CD14-positive monocyte (primary cell): ENCODE data around the gene NCOR2. TPM values are rescaled to one million over a fixed set of nuclear protein-coding genes. Genes with fewer than 3 reads are reported as not detected.

ENCODE experiments used
- DNase-seq, 3 donors: peaks; one replicate each; pipeline ENCODE4 v3.0.0-alpha.2; 2011 to 2022
- H2AFZ ChIP-seq: 2 replicates; pipeline ENCODE4 v1.6.0; 2012; ENCODE audit warnings: mild to moderate bottlenecking, low read depth, low read length, inconsistent platforms; ENCODE audit not compliant: insufficient read depth, poor library complexity, severe bottlenecking
- H3K27ac ChIP-seq, 2 donors: 1 replicate in 1 of 2; 2 replicates in 1 of 2; pipeline ENCODE4 v1.5.1; 2012 to 2013; ENCODE audit warnings: low read length in 2 of 2, control low read depth in 1 of 2, inconsistent platforms in 1 of 2, low read depth in 1 of 2, mild to moderate bottlenecking in 1 of 2
- H3K27me3 ChIP-seq, 2 donors: one replicate each; pipeline versions ENCODE4 v1.6.0 to v1.6.1; 2011 to 2013; ENCODE audit warnings: low read length in 2 of 2; ENCODE audit not compliant: control insufficient read depth in 2 of 2, insufficient read depth in 2 of 2
- H3K36me3 ChIP-seq, 2 donors: replicated peaks in 1 of 2; 1 replicate in 1 of 2; 2 replicates in 1 of 2; pipeline versions ENCODE4 v1.5.1 to v1.6.1; 2012 to 2013; ENCODE audit warnings: low read length in 2 of 2, control low read depth in 1 of 2, inconsistent platforms in 1 of 2, mild to moderate bottlenecking in 1 of 2; ENCODE audit not compliant: insufficient read depth in 2 of 2, control insufficient read depth in 1 of 2
- H3K4me1 ChIP-seq, 2 donors: 1 replicate in 1 of 2; 2 replicates in 1 of 2; pipeline versions ENCODE4 v1.5.1 to v1.6.1; 2012 to 2013; ENCODE audit warnings: low read length in 2 of 2, control low read depth in 1 of 2, inconsistent platforms in 1 of 2, mild to moderate bottlenecking in 1 of 2, moderate library complexity in 1 of 2; ENCODE audit not compliant: insufficient read depth in 2 of 2, control insufficient read depth in 1 of 2
- H3K4me2 ChIP-seq: replicated peaks from 2 replicates; pipeline ENCODE3; 2012; ENCODE audit warnings: low read length, moderate library complexity, mild to moderate bottlenecking; ENCODE audit not compliant: poor library complexity, severe bottlenecking; ENCODE audit errors: extremely low read depth
- H3K4me3 ChIP-seq, 3 experiments: fragments of 200-600 bp in 1 of 3; sonication (generic) in 1 of 3; replicated peaks in 1 of 3; 1 replicate in 2 of 3; 2 replicates in 1 of 3; pipeline ENCODE4 v1.5.1; 2011 to 2013; ENCODE audit warnings: low read length in 3 of 3, mild to moderate bottlenecking in 3 of 3, control low read depth in 2 of 3, low read depth in 2 of 3, inconsistent platforms in 1 of 3, moderate library complexity in 1 of 3
- H3K79me2 ChIP-seq: 2 replicates; pipeline ENCODE4 v1.6.0; 2012; ENCODE audit warnings: mild to moderate bottlenecking, control low read depth, inconsistent platforms, low read length, moderate library complexity; ENCODE audit not compliant: insufficient read depth
- H3K9ac ChIP-seq: 2 replicates; pipeline ENCODE4 v1.6.0; 2017; ENCODE audit warnings: low read length, mild to moderate bottlenecking; ENCODE audit not compliant: insufficient read depth, poor library complexity, severe bottlenecking
- H3K9me3 ChIP-seq, 2 donors: replicated peaks in 1 of 2; 1 replicate in 1 of 2; 2 replicates in 1 of 2; pipeline versions ENCODE4 v1.5.1 to v1.6.1; 2012 to 2013; ENCODE audit warnings: low read length in 2 of 2, control low read depth in 1 of 2; ENCODE audit not compliant: control insufficient read depth in 1 of 2, insufficient read depth in 1 of 2
- H4K20me1 ChIP-seq: 2 replicates; pipeline ENCODE4 v1.6.0; 2012; ENCODE audit warnings: mild to moderate bottlenecking, low read length, control low read depth, moderate library complexity; ENCODE audit not compliant: insufficient read depth
- H3K27ac Mint-ChIP-seq, 7 donors: one replicate each; pipeline ENCODE4 v1.8.0; 2020; ENCODE audit warnings: mild to moderate bottlenecking in 7 of 7, mixed read lengths in 7 of 7, moderate library complexity in 6 of 7, inconsistent platforms in 2 of 7
- H3K27me3 Mint-ChIP-seq, 3 donors: one replicate each; pipeline ENCODE4 v1.8.0; 2021 to 2022; ENCODE audit warnings: low read depth in 3 of 3, mild to moderate bottlenecking in 3 of 3, mixed read lengths in 3 of 3, moderate library complexity in 3 of 3, inconsistent platforms in 1 of 3
- H3K36me3 Mint-ChIP-seq, 2 donors: one replicate each; pipeline ENCODE4 v1.8.0; 2020; ENCODE audit warnings: mixed read lengths in 2 of 2, inconsistent platforms in 1 of 2, mild to moderate bottlenecking in 1 of 2
- H3K4me1 Mint-ChIP-seq: one replicate; pipeline ENCODE4 v1.8.0; 2020; ENCODE audit warnings: mild to moderate bottlenecking, mixed read lengths
- H3K4me3 Mint-ChIP-seq, 2 donors: one replicate each; pipeline ENCODE4 v1.8.0; 2020; ENCODE audit warnings: mild to moderate bottlenecking in 2 of 2, mixed read lengths in 2 of 2, moderate library complexity in 1 of 2
- H3K9me3 Mint-ChIP-seq, 7 donors: one replicate each; pipeline ENCODE4 v1.8.0; 2020 to 2022; ENCODE audit warnings: mixed read lengths in 7 of 7, mild to moderate bottlenecking in 6 of 7, moderate library complexity in 6 of 7, inconsistent platforms in 2 of 7
- WGBS: methylation state at CpG from one replicate; pipeline ENCODE4 v1.1.5; 2013; ENCODE audit warnings: missing lambda C conversion rate; ENCODE audit not compliant: insufficient coverage; 5-methylcytosine and 5-hydroxymethylcytosine counted together
- intact Hi-C, 2 donors: fragments of 100-400 bp; cut with micrococcal nuclease; formaldehyde crosslinking; loops; one replicate each; pipeline versions ENCODE4 v1.15.0 to v1.15.1; 2023
- polyA plus RNA-seq, 3 donors: library from polyadenylated mRNA; depleted of rRNA in 1 of 3; unstranded in 2 of 3; stranded (reverse) in 1 of 3; fragments of 300-500 nt in 2 of 3; fragments of >200 nt in 1 of 3; fragmentation: Illumina TruSeq in 2 of 3; gene quantifications; 1 replicate in 2 of 3; 2 replicates in 1 of 3; pipeline ENCODE4 v1.2.3, GENCODE V29; 2012 to 2021
- TF ChIP-seq, protein P1 (sequence below): fragments of 200-600 bp; IDR thresholded peaks from one replicate; pipeline ENCODE4 v1.8.0; 2022; ENCODE audit warnings: antibody characterized with exemption, mild to moderate bottlenecking

Gene NCOR2
- polyA plus RNA-seq, 3 donors = 4.7 to 46.8 (median 5.5) TPM

DNA sequence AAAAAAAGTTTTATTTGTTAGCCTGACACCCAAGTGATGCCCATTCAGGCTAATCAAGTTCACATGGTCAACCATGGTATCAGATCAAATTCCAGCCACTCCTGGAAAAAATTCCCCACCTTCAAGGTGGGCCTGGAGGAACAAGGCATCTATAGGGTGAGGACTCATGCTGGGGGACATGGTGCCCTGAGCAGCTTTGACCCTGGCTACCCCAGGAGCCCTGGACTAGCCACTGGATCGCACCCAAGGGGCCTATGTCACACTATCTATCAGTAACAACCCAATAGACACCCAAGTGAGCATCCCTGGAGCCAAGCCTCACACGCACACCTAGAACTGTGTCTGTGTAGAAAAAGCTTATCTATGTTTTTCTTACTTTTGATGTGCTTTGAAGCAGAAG lies 4.1 kb upstream of the NCOR2 start:
- Mint-ChIP-seq H3K36me3 (no peaks in the 10 kb centered on the region), H3K27ac (no peak overlapping the region), H3K4me3 (no peak overlapping the region), H3K4me1 (peaks cover 37% of the 10 kb centered on the region), H3K9me3 (peaks cover 0 to 2% (median 0%) of the 10 kb centered on the region in 7 donors), H3K27me3 (peaks cover 0 to 1% (median 0%) of the 10 kb centered on the region in 3 donors)
- Histone ChIP-seq H3K36me3 (no peaks in the 10 kb centered on the region), H3K4me2 (no peak overlapping the region), H3K27ac (no peak overlapping the region), H3K4me3 (no peak overlapping the region), H3K9ac (no peak overlapping the region), H3K9me3 (peaks cover 0 to 3% of the 10 kb centered on the region in 2 donors), H3K4me1 (peaks cover 36% of the 10 kb centered on the region in 2 donors), H2AFZ (no peak overlapping the region), H3K79me2 (peaks cover 8% of the 10 kb centered on the region), H3K27me3 (no peaks in the 10 kb centered on the region), H4K20me1 (no peaks in the 10 kb centered on the region)
- intact Hi-C loops = loop anchor here in 1 of 2 donors (5.0 kb wide), 1 partner anchor 36 kb away; no protein-coding TSS in a partner anchor
- no peak for DNase-seq
- TF ChIP-seq, protein P1, sequence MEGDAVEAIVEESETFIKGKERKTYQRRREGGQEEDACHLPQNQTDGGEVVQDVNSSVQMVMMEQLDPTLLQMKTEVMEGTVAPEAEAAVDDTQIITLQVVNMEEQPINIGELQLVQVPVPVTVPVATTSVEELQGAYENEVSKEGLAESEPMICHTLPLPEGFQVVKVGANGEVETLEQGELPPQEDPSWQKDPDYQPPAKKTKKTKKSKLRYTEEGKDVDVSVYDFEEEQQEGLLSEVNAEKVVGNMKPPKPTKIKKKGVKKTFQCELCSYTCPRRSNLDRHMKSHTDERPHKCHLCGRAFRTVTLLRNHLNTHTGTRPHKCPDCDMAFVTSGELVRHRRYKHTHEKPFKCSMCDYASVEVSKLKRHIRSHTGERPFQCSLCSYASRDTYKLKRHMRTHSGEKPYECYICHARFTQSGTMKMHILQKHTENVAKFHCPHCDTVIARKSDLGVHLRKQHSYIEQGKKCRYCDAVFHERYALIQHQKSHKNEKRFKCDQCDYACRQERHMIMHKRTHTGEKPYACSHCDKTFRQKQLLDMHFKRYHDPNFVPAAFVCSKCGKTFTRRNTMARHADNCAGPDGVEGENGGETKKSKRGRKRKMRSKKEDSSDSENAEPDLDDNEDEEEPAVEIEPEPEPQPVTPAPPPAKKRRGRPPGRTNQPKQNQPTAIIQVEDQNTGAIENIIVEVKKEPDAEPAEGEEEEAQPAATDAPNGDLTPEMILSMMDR = no peak
- WGBS = 100% methylated on average over 1 of the region's 2 CpGs

DNA sequence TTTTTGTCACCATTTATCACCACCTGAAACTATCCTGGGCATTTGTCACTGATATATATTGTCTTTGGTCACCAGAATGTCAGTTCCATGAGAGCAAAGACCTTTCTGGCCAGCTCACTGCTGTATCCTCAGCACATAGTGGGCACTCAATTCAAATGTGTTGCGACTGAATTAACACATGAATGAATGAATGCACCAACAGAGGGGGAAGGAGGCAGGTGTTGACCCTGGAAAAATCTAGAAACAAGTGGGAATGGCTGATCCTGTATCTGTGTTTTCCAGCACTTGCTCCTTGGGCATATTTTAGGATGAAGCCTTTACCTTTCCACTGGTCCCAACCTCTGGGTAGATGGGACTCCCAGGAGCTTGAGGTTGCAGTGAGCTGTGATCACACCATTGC lies 3.4 kb upstream of the NCOR2 start:
- H3K9ac ChIP-seq = no peak overlapping the region
- H3K9me3 ChIP-seq = no peaks in the 10 kb centered on the region
- no peak overlapping the region for H3K4me3 ChIP-seq
- Mint-ChIP-seq H3K4me3 (no peak overlapping the region), H3K4me1 (peaks cover 37% of the 10 kb centered on the region), H3K9me3 (peaks cover 0 to 2% (median 0%) of the 10 kb centered on the region in 7 donors), H3K27ac (no peak overlapping the region), H3K27me3 (peaks cover 0 to 1% (median 0%) of the 10 kb centered on the region in 3 donors), H3K36me3 (no peaks in the 10 kb centered on the region)
- no peak for DNase-seq
- H3K27ac ChIP-seq = no peak overlapping the region
- 100% methylated on average over 1 of the region's 1 CpG for WGBS
- no peak overlapping the region for H2AFZ ChIP-seq
- TF ChIP-seq, protein P1 = no peak
- H3K79me2 ChIP-seq = peaks cover 15% of the 10 kb centered on the region
- peaks cover 37 to 40% of the 10 kb centered on the region in 2 donors for H3K4me1 ChIP-seq
- H4K20me1 ChIP-seq = peaks cover 7% of the 10 kb centered on the region
- no peak overlapping the region for H3K4me2 ChIP-seq
- intact Hi-C loops = loop anchor here in 1 of 2 donors (5.0 kb wide), 1 partner anchor 36 kb away; no protein-coding TSS in a partner anchor
- no peaks in the 10 kb centered on the region for H3K27me3 ChIP-seq
- H3K36me3 ChIP-seq = no peaks in the 10 kb centered on the region
